PC-3 (cell line): ENCODE data around the gene DDIAS. TPM values are rescaled to one million over a fixed set of nuclear protein-coding genes. Genes with fewer than 3 reads are reported as not detected.
A peak's percentile ranks its signal among the peaks of the same experiment; 100 is the strongest.
"Not testable (repeated sequence)": the region's sequence is repeated elsewhere in the genome, so short reads cannot be mapped to it uniquely, and the experiment has no call there.

ENCODE experiments used
- ATAC-seq: fragments of 200-7000 bp; cut with Tn5 transposase; 2 replicates; pipeline ENCODE4 v1.9.1; 2020; ENCODE audit warnings: mild to moderate bottlenecking, moderate library complexity
- Bru-seq: library from RNA; stranded (reverse); fragments of 400-500 nt; gene quantifications from one replicate; lab custom pipeline; 2021; lab: Mats Ljungman, UMichigan
- BruChase-seq, 2 experiments: library from RNA; stranded (reverse); fragments of 400-500 nt; gene quantifications; one replicate each; lab custom pipeline; 2021; lab: Mats Ljungman, UMichigan
- BruUV-seq: library from RNA; stranded (reverse); fragments of 400-500 nt; replicated peaks from 2 replicates; lab custom pipeline; 2021; lab: Mats Ljungman, UMichigan
- CTCF ChIA-PET: fragments of 300-600 bp; sonication (Branson Sonifier 250); formaldehyde crosslinking; loops from one replicate; lab custom pipeline; 2022; ENCODE audit warnings: antibody characterized with exemption; lab: Charles Lee
- POLR2A ChIA-PET: fragments of 300-600 bp; sonication (Branson Sonifier 250); formaldehyde crosslinking; loops from one replicate; lab custom pipeline; 2022; ENCODE audit warnings: antibody characterized with exemption; ENCODE audit not compliant: unreplicated experiment; lab: Charles Lee
- DNase-seq: peaks from one replicate; pipeline ENCODE4 v3.0.0-alpha.2; 2015
- H2AFZ ChIP-seq: fragments of 300-600 bp; sonication (generic); 2 replicates; pipeline ENCODE4 v1.6.0; 2016; ENCODE audit warnings: antibody characterized with exemption, low read length
- H3F3A ChIP-seq: fragments of 300-600 bp; sonication (generic); one replicate; pipeline ENCODE4 v1.6.0; 2017; ENCODE audit warnings: antibody characterized with exemption, low read length, control low read depth, mild to moderate bottlenecking; ENCODE audit not compliant: unreplicated experiment
- H3K27ac ChIP-seq: fragments of 300-600 bp; sonication (generic); 2 replicates; pipeline ENCODE4 v1.5.1; 2016; ENCODE audit warnings: mild to moderate bottlenecking, low read length
- H3K27me3 ChIP-seq: fragments of 300-600 bp; sonication (generic); 2 replicates; pipeline ENCODE4 v1.6.1; 2016; ENCODE audit warnings: low read length, mixed read lengths
- H3K36me3 ChIP-seq: fragments of 300-600 bp; sonication (generic); 2 replicates; pipeline ENCODE4 v1.6.1; 2016; ENCODE audit warnings: low read depth, mixed run types, low read length, mixed read lengths
- H3K4me1 ChIP-seq: fragments of 300-600 bp; sonication (generic); 2 replicates; pipeline ENCODE4 v1.5.1; 2016; ENCODE audit warnings: low read length; ENCODE audit not compliant: insufficient read depth
- H3K4me2 ChIP-seq: fragments of 300-600 bp; sonication (generic); 2 replicates; pipeline ENCODE4 v1.6.0; 2016; ENCODE audit warnings: low read length
- H3K4me3 ChIP-seq: fragments of 300-600 bp; sonication (generic); 2 replicates; pipeline ENCODE4 v1.5.1; 2016; ENCODE audit warnings: mild to moderate bottlenecking, low read length, mixed read lengths
- H3K79me2 ChIP-seq: fragments of 300-600 bp; sonication (generic); 2 replicates; pipeline ENCODE4 v1.6.1; 2017; ENCODE audit warnings: low read length, mixed read lengths
- H3K9ac ChIP-seq: fragments of 300-600 bp; sonication (generic); 2 replicates; pipeline ENCODE4 v1.6.0; 2016; ENCODE audit warnings: mild to moderate bottlenecking, low read length
- H3K9me2 ChIP-seq: fragments of 300-600 bp; sonication (generic); replicated peaks from 2 replicates; pipeline ENCODE4 v1.6.1; 2016; ENCODE audit warnings: mixed run types, low read length, mixed read lengths
- H3K9me3 ChIP-seq: fragments of 300-600 bp; sonication (generic); 2 replicates; pipeline ENCODE4 v1.6.1; 2016; ENCODE audit warnings: low read length, mixed read lengths
- H4K20me1 ChIP-seq: fragments of 300-600 bp; sonication (generic); 2 replicates; pipeline ENCODE4 v1.6.1; 2016; ENCODE audit warnings: low read length, mixed read lengths
- CTCF ChIP-seq: fragments of 300-600 bp; sonication (generic); conservative IDR thresholded peaks from 2 replicates; pipeline ENCODE4 v1.5.1; 2017; ENCODE audit warnings: antibody characterized with exemption, low read depth, mild to moderate bottlenecking, low read length
- EZH2 ChIP-seq: fragments of 300-600 bp; sonication (generic); IDR thresholded peaks from one replicate; pipeline ENCODE4 v1.6.1; 2017; ENCODE audit warnings: antibody characterized with exemption, mild to moderate bottlenecking, low read length; ENCODE audit not compliant: unreplicated experiment
- EZH2phosphoT487 ChIP-seq: fragments of 300-600 bp; sonication (generic); IDR thresholded peaks from 2 replicates; pipeline ENCODE4 v1.6.1; 2018; ENCODE audit warnings: mild to moderate bottlenecking, antibody characterized with exemption, low read length, borderline replicate concordance
- intact Hi-C: fragments of 100-400 bp; cut with micrococcal nuclease; formaldehyde crosslinking; loops from 2 replicates; pipeline ENCODE4 v1.9.0; 2023
- long read RNA-seq: library from polyadenylated mRNA; unstranded; transcript quantifications from one replicate; pipeline ENCODE4 v2.0.0, GENCODE V29; 2021; ENCODE audit not compliant: unreplicated experiment
- total RNA-seq: library from RNA; depleted of rRNA; stranded (reverse); fragments of >200 nt; gene quantifications from 2 replicates; pipeline ENCODE4 v1.2.3, GENCODE V29; 2014; rRNA removed

DDIAS gene, protein sequence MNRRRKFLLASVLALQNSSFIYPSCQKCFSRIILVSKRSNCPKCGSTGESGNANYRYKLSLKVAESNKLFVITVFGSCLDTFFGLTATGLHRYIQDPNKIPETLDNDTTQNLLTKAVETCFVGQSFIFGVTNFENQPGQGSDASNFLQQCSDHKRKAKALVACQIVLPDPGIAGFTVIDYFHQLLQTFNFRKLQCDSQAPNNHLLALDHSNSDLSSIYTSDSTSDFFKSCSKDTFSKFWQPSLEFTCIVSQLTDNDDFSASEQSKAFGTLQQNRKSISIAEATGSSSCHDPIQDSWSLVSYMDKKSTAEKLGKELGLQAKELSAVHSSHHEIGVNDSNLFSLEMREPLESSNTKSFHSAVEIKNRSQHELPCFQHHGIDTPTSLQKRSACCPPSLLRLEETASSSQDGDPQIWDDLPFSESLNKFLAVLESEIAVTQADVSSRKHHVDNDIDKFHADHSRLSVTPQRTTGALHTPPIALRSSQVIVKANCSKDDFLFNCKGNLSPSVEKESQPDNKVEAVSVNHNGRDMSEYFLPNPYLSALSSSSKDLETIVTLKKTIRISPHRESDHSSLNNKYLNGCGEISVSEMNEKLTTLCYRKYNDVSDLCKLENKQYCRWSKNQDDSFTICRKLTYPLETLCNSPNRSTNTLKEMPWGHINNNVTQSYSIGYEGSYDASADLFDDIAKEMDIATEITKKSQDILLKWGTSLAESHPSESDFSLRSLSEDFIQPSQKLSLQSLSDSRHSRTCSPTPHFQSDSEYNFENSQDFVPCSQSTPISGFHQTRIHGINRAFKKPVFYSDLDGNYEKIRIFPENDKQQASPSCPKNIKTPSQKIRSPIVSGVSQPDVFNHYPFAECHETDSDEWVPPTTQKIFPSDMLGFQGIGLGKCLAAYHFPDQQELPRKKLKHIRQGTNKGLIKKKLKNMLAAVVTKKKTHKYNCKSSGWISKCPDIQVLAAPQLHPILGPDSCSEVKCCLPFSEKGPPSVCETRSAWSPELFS
- total RNA-seq (24.9 and 25.4 TPM in 2 replicates), Bru-seq, nascent RNA (percentile 53 among the genes with signal in this experiment), BruChase-seq, experiment 1, labeled RNA remaining after a 6-hour chase (percentile 63 among the genes with signal in this experiment), BruChase-seq, experiment 2, labeled RNA remaining after a 2-hour chase (percentile 41 among the genes with signal in this experiment)
- long read RNA-seq, transcript DDIAS-211 (6 exons, 3,533 nt): major isoform, 5 of 11 reads
- long read RNA-seq, partial matches to known transcripts: 1 of 11 reads
- long read RNA-seq, other reads (novel, unspliced or antisense): 4 of 11 reads

DNA sequence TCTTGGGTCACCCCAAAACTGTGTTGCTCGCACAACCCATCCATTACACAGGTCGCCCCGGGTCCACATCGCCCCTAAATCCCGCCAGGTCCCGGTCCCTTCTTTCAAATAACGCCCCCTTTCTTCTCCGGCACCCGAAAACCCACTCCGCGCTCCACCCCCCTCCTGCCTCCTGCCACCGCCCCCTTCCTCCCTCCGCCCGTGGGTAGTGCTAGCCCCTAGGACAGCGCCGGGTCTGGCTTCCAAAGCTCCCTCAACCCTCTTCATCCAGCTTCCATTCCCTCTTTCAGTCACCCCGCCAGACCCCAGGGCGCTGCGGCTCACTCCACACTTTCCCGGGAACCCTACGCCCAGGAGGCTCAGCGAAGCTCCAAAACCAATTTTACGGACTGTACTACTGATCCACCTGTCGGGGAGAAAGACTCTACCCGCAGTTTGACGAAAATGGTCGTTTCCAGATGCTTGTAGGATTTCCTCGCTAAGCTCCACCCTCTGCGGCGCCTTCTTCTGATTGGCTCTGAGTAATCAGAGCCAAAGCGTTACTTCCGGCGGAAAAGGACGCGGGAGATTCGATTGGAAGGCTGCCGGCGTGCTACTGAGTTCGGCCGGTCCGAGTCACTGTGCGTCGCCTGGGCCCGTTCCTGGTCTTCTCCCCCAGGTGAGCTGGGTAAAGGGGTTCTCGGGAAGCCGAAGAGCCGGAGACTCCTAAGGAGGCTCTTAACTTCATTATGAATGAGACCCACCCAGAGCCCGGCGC is at the start of gene DDIAS:
Gene DDIAS, plus strand, starts transcription at position 572 of the 757 bp plus-strand sequence. CDS start 13,003 bp downstream, outside the sequence.
- no peaks in the 10 kb centered on the region for H3K27me3 ChIP-seq
- H2AFZ ChIP-seq: peak within 1 kb of the TSS; percentile 90
- H3K9ac ChIP-seq: peak within 1 kb of the TSS; percentile 65
- DNase-seq (peak; percentile 100), ATAC-seq (peak; percentile 59)
- no peaks in the 10 kb centered on the region for H3F3A ChIP-seq
- POLR2A ChIA-PET: interaction anchor here (0.5 to 2.1 kb wide), 5 partner anchors 25 to 271 kb away, joined by 3 to 18 read pairs (median 5); partner anchors contain the start of gene PCF11
- H4K20me1 ChIP-seq: 0 out of 2 replicates have a peak, but pooled peaks cover under 1% of the 10 kb centered on the region
- H3K36me3 ChIP-seq: no peaks in the 10 kb centered on the region
- H3K9me2 ChIP-seq: no peaks in the 10 kb centered on the region
- CTCF ChIA-PET: interaction anchor here (0.6 to 2.3 kb wide), 3 partner anchors 26 to 381 kb away, joined by 3 to 20 read pairs (median 4); no protein-coding TSS in a partner anchor
- no TSS peak for BruUV-seq
- H3K9me3 ChIP-seq: no peaks in the 10 kb centered on the region
- H3K79me2 ChIP-seq: peaks cover 64% of the 10 kb centered on the region
- peak within 1 kb of the TSS; percentile 83 for H3K4me3 ChIP-seq
- peaks cover 27% of the 10 kb centered on the region for H3K4me1 ChIP-seq
- peak within 1 kb of the TSS; percentile 93 for H3K4me2 ChIP-seq
- intact Hi-C loops: loop anchor here (1.0 to 2.0 kb wide), 6 partner anchors 43 to 385 kb away; partner anchors contain the start of genes ANKRD42, CCDC90B and PCF11
- H3K27ac ChIP-seq: peak within 1 kb of the TSS; percentile 9
- TF ChIP-seq CTCF: no peak
- no peak for TF ChIP-seq EZH2
- no peak for TF ChIP-seq EZH2phosphoT487

DNA sequence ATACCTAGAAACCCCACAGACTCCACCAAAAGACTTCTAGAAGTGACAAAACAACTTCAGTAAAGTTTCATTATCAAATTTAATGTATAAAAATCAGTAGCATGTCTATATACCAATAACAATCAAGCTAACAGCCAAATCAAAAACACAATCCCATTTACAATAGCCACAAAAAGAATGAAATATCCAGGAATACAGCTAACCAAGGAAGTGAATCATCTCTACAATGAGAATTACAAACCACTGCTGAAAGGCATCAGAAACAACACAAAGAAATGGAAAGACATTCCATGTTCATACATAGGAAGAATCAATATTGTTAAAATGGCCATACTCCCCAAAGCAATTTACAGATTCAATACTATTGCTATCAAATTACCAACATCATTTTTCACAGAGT is 47.3 kb upstream of the DDIAS start:
- no TSS peak for BruUV-seq
- Histone ChIP-seq H3F3A (peaks cover 14% of the 10 kb centered on the region), H4K20me1 (no peaks in the 10 kb centered on the region), H3K9me2 (no peaks in the 10 kb centered on the region), H3K36me3 (no peaks in the 10 kb centered on the region), H3K9me3 (no peaks in the 10 kb centered on the region), H3K4me1 (peaks cover 52% of the 10 kb centered on the region), H3K27ac (no peak overlapping the region), H3K9ac (no peak overlapping the region), H2AFZ (no peak overlapping the region), H3K4me2 (peak overlapping the region; percentile 38), H3K27me3 (no peaks in the 10 kb centered on the region), H3K4me3 (no peak overlapping the region), H3K79me2 (peaks cover 21% of the 10 kb centered on the region)
- peak; percentile 32; the same call in 1 of the 2 replicates for ATAC-seq
- ChIA-PET CTCF (no interaction called here), POLR2A (no interaction called here)
- TF ChIP-seq CTCF: no peak
- no peak for TF ChIP-seq EZH2phosphoT487
- TF ChIP-seq EZH2: no peak
- intact Hi-C loops: no loop called here
- peak; percentile 62 for DNase-seq

- ATAC-seq, H3K9me2 ChIP-seq, BruUV-seq, H4K20me1 ChIP-seq, DNase-seq, CTCF ChIA-PET, H2AFZ ChIP-seq, H3K27ac ChIP-seq, H3K27me3 ChIP-seq, H3K9me3 ChIP-seq, H3K4me3 ChIP-seq, H3K36me3 ChIP-seq, POLR2A ChIA-PET, H3K9ac ChIP-seq: not testable (repeated sequence)
- peaks cover 21% of the 10 kb centered on the region for H3K79me2 ChIP-seq
- peak overlapping the region; percentile 38; the same call in 1 of the 2 replicates for H3K4me2 ChIP-seq
- H3F3A ChIP-seq: peaks cover 14% of the 10 kb centered on the region
- intact Hi-C loops: loop anchor here (5.0 kb wide), 1 partner anchor 302 kb away; the partner anchor contains the start of gene PCF11
- peaks cover 59% of the 10 kb centered on the region for H3K4me1 ChIP-seq
Measured at GRCh38 chr11:82854916-82855315, 46.6 kb upstream of the DDIAS start.
